T-helper 22 cell (primary cell): ENCODE measurements around the gene NOS1AP.
"Not testable (repeated sequence)": the region's sequence is repeated elsewhere in the genome, so short reads cannot be mapped to it uniquely, and the experiment has no call there.

ENCODE experiments used
- DNase-seq: peaks from one replicate; pipeline ENCODE4 v3.0.0-alpha.2; 2020; ENCODE audit warnings: low read depth

NOS1AP gene

GRCh38 chr1:162059721-162060120 is 9.8 kb upstream of the NOS1AP start:
- no peak for DNase-seq

- DNase-seq = no peak
Observed at GRCh38 chr1:162060314-162060713, 9.2 kb upstream of the NOS1AP start.

- no peak for DNase-seq
Observed at GRCh38 chr1:162062542-162063015, 6.9 kb upstream of the NOS1AP start.

GRCh38 chr1:162065016-162065415 is 4.5 kb upstream of the NOS1AP start:
- no peak for DNase-seq

- DNase-seq = not testable (repeated sequence)
Observed at GRCh38 chr1:162066836-162067235, 2.7 kb upstream of the NOS1AP start.

GRCh38 chr1:162067466-162067865 is 2.0 kb upstream of the NOS1AP start:
- DNase-seq = no peak

- DNase-seq = no peak
Observed at GRCh38 chr1:162068301-162068700, 1.2 kb upstream of the NOS1AP start.

GRCh38 chr1:162070094-162070748 is 730 bp downstream of the NOS1AP start:
- no peak for DNase-seq

GRCh38 chr1:162070825-162071224 is 1.3 kb downstream of the NOS1AP start:
- no peak for DNase-seq

- no peak for DNase-seq
Observed at GRCh38 chr1:162072740-162073139, 3.2 kb downstream of the NOS1AP start.

- DNase-seq = no peak
Observed at GRCh38 chr1:162074276-162075005, 5.0 kb downstream of the NOS1AP start.

GRCh38 chr1:162075862-162076261 is 6.4 kb downstream of the NOS1AP start:
- DNase-seq = no peak

- DNase-seq = no peak
Observed at GRCh38 chr1:162077648-162078299, 8.3 kb downstream of the NOS1AP start.

- DNase-seq = no peak
Observed at GRCh38 chr1:162079030-162079429, 9.5 kb downstream of the NOS1AP start.

GRCh38 chr1:162080472-162081015 is 11.1 kb downstream of the NOS1AP start:
- DNase-seq = no peak

- no peak for DNase-seq
Observed at GRCh38 chr1:162081316-162081715, 11.8 kb downstream of the NOS1AP start.

GRCh38 chr1:162082080-162082479 is 12.6 kb downstream of the NOS1AP start:
- DNase-seq = not testable (repeated sequence)

GRCh38 chr1:162083273-162083672 is 13.8 kb downstream of the NOS1AP start:
- no peak for DNase-seq

GRCh38 chr1:162085991-162086390 is 16.5 kb downstream of the NOS1AP start:
- no peak for DNase-seq

GRCh38 chr1:162087111-162087510 is 17.6 kb downstream of the NOS1AP start:
- no peak for DNase-seq

- no peak for DNase-seq
Observed at GRCh38 chr1:162087574-162087973, 18.1 kb downstream of the NOS1AP start.

- no peak for DNase-seq
Observed at GRCh38 chr1:162088281-162088969, 18.9 kb downstream of the NOS1AP start.
